ENCODE data around the gene WDR54.
"Not testable (repeated sequence)": the region's sequence is repeated elsewhere in the genome, so short reads cannot be mapped to it uniquely, and the experiment has no call there.

The WDR54 gene

GRCh38 chr2:74457129-74457548, 35.6 kb downstream of the WDR54 start:
- DNase-seq, result no peak

GRCh38 chr2:74457549-74458131, 36.1 kb downstream of the WDR54 start:
- peak in 1 of 2 donors; percentile 28 for DNase-seq

- peak; percentile 100 for DNase-seq
Observed at GRCh38 chr2:74458132-74458937, 36.8 kb downstream of the WDR54 start, which contains the start of gene WBP1. Gene WBP1 (plus strand): TSS chr2:74458438. CDS start chr2:74458603, 165 bp downstream.

- DNase-seq, result no peak
Observed at GRCh38 chr2:74458938-74459363, 37.4 kb downstream of the WDR54 start.

- DNase-seq, result not testable (repeated sequence)
Observed at GRCh38 chr2:74459503-74460118, 38.1 kb downstream of the WDR54 start.

- not testable (repeated sequence) for DNase-seq
Observed at GRCh38 chr2:74460187-74460586, 38.7 kb downstream of the WDR54 start.

GRCh38 chr2:74461187-74462053, 39.9 kb downstream of the WDR54 start:
- no peak for DNase-seq

GRCh38 chr2:74462054-74462785, 40.7 kb downstream of the WDR54 start:
- no peak for DNase-seq

- no peak for DNase-seq
Observed at GRCh38 chr2:74462786-74463105, 41.2 kb downstream of the WDR54 start.

GRCh38 chr2:74464406-74464805, 42.9 kb downstream of the WDR54 start:
- no peak for DNase-seq

- DNase-seq, result not testable (repeated sequence)
Observed at GRCh38 chr2:74470742-74471141, 49.2 kb downstream of the WDR54 start.

- DNase-seq, result no peak
Observed at GRCh38 chr2:74471332-74472065, 50.0 kb downstream of the WDR54 start.

GRCh38 chr2:74472086-74472944, 50.8 kb downstream of the WDR54 start, which contains the start of gene MRPL53:
Gene MRPL53 (minus strand): TSS chr2:74472680. CDS start chr2:74472660, 20 bp downstream.
- DNase-seq, result peak; percentile 93 to 94

- no peak for DNase-seq
Observed at GRCh38 chr2:74472945-74473258, 51.4 kb downstream of the WDR54 start.

GRCh38 chr2:74474481-74474880, 53.0 kb downstream of the WDR54 start:
- DNase-seq, result no peak

- DNase-seq, result no peak
Observed at GRCh38 chr2:74474899-74475298, 53.4 kb downstream of the WDR54 start.

All from inflammatory macrophage (primary cell).